ENCODE results near the gene GNAO1.

The GNAO1 gene

DNA sequence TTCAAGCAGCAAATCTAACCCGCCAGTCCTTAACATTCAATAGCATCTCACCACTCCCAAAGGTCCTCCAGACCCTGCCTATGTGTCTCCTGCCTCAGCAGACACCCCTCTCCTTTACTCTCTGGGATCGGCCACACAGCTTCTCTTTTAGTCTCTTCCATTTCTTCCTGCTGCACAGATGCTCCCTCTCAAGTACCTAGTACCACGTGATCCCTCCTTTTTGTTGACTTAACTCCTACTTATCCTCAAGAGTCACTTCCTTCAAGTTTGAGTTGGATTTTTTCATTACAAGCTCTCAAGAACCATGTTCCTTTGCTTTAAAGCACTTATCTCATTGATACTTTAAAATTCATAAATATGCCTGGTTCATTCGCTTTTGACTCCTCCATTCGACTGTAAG is 209.2 kb downstream of the GNAO1 start:
- Histone ChIP-seq H3K27ac (replicated peaks) (no peak overlapping the region), H3K4me3 (replicated peaks; ENCODE audit: insufficient read depth, low read length) (no peak overlapping the region), H3K27me3 (ENCODE audit: insufficient read depth, poor library complexity, severe bottlenecking) (no peaks in the 10 kb centered on the region)
- TF ChIP-seq POLR2AphosphoS5 (IDR thresholded peaks at IDR 0.05; ENCODE audit: low read depth) = no peak
- TF ChIP-seq SPI1 (IDR thresholded peaks at IDR 0.05; ENCODE audit: borderline replicate concordance, low read depth) = no peak
- TF ChIP-seq, protein P1, sequence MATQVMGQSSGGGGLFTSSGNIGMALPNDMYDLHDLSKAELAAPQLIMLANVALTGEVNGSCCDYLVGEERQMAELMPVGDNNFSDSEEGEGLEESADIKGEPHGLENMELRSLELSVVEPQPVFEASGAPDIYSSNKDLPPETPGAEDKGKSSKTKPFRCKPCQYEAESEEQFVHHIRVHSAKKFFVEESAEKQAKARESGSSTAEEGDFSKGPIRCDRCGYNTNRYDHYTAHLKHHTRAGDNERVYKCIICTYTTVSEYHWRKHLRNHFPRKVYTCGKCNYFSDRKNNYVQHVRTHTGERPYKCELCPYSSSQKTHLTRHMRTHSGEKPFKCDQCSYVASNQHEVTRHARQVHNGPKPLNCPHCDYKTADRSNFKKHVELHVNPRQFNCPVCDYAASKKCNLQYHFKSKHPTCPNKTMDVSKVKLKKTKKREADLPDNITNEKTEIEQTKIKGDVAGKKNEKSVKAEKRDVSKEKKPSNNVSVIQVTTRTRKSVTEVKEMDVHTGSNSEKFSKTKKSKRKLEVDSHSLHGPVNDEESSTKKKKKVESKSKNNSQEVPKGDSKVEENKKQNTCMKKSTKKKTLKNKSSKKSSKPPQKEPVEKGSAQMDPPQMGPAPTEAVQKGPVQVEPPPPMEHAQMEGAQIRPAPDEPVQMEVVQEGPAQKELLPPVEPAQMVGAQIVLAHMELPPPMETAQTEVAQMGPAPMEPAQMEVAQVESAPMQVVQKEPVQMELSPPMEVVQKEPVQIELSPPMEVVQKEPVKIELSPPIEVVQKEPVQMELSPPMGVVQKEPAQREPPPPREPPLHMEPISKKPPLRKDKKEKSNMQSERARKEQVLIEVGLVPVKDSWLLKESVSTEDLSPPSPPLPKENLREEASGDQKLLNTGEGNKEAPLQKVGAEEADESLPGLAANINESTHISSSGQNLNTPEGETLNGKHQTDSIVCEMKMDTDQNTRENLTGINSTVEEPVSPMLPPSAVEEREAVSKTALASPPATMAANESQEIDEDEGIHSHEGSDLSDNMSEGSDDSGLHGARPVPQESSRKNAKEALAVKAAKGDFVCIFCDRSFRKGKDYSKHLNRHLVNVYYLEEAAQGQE (IDR thresholded peaks at IDR 0.05; ENCODE audit: insufficient replicate concordance, low read depth) = no peak
- no peak for TF ChIP-seq GABPA (IDR thresholded peaks at IDR 0.05; ENCODE audit: low read depth)
- TF ChIP-seq, protein P2, sequence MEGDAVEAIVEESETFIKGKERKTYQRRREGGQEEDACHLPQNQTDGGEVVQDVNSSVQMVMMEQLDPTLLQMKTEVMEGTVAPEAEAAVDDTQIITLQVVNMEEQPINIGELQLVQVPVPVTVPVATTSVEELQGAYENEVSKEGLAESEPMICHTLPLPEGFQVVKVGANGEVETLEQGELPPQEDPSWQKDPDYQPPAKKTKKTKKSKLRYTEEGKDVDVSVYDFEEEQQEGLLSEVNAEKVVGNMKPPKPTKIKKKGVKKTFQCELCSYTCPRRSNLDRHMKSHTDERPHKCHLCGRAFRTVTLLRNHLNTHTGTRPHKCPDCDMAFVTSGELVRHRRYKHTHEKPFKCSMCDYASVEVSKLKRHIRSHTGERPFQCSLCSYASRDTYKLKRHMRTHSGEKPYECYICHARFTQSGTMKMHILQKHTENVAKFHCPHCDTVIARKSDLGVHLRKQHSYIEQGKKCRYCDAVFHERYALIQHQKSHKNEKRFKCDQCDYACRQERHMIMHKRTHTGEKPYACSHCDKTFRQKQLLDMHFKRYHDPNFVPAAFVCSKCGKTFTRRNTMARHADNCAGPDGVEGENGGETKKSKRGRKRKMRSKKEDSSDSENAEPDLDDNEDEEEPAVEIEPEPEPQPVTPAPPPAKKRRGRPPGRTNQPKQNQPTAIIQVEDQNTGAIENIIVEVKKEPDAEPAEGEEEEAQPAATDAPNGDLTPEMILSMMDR (IDR thresholded peaks at IDR 0.05; ENCODE audit: insufficient read depth, low read length) = no peak
- no peak for DNase-seq (ENCODE audit: low read depth in 1 of 2, low spot score in 1 of 2)

DNA sequence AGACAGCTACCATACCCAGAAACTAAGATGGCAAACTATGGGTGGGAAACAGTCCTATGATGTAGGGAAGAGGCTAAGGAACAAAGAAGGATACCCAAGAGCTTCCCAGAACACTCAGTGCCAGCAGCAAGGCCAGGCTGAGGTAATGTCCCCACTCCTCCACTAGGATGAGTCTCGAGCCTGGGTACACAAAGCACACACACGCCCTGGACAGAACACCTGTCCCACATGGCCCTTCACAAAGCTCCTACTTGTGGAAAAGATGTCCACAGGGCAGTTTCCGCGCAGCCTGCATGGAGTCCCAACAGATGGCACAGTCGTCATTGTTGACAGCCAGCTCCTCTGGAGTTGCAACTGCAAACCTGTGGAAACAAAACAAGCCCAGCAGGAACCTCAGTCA is 210.2 kb downstream of the GNAO1 start:
- DNase-seq (ENCODE audit: low read depth in 1 of 2, low spot score in 1 of 2) = no peak
- no peak overlapping the region for H3K27ac ChIP-seq (replicated peaks)
- H3K4me3 ChIP-seq (replicated peaks; ENCODE audit: insufficient read depth, low read length) = no peak overlapping the region
- TF ChIP-seq, protein P1 (IDR thresholded peaks at IDR 0.05; ENCODE audit: insufficient replicate concordance, low read depth) = no peak
- no peak for TF ChIP-seq SPI1 (IDR thresholded peaks at IDR 0.05; ENCODE audit: borderline replicate concordance, low read depth)
- TF ChIP-seq, protein P2 (IDR thresholded peaks at IDR 0.05; ENCODE audit: insufficient read depth, low read length) = peak; percentile 16
- TF ChIP-seq POLR2AphosphoS5 (IDR thresholded peaks at IDR 0.05; ENCODE audit: low read depth) = no peak
- no peak for TF ChIP-seq GABPA (IDR thresholded peaks at IDR 0.05; ENCODE audit: low read depth)
- no peaks in the 10 kb centered on the region for H3K27me3 ChIP-seq (ENCODE audit: insufficient read depth, poor library complexity, severe bottlenecking)

DNA sequence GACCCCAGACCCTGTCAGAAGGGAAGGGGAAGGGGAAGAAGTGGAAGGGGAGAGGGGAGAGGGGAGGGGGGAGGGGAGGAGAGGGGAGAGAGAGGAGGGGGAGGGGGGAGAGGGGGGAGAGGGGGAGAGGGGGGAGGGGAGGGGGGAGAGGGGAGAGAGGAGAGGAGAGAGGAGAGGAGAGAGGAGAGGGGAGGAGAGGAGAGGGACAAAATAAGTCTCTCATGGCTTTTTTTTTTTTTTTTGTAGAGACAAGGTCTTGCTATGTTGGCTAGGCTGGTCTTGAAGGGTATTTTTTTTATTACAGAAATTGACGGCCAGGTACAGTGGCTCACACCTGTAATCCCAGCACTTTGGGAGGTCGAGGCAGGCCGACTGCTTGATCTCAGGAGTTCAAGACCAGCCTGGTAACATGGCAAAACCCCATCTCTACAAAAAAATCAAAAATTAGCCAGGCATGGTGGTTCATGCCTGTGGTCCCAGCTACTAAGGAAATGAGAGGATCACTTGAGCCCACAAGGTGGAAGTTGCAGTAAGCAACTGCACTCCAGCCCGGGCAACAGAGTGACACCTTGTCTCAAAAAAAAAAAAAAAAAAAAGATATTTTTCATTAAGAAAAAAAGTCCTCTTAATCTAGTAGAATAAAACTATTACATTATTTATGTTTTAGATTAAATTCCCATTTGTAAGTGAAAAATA is 214.8 kb downstream of the GNAO1 start:
- Histone ChIP-seq H3K27ac (replicated peaks) (no peak overlapping the region), H3K27me3 (ENCODE audit: insufficient read depth, poor library complexity, severe bottlenecking) (no peaks in the 10 kb centered on the region), H3K4me3 (replicated peaks; ENCODE audit: insufficient read depth, low read length) (no peak overlapping the region)
- no peak for TF ChIP-seq SPI1 (IDR thresholded peaks at IDR 0.05; ENCODE audit: borderline replicate concordance, low read depth)
- TF ChIP-seq POLR2AphosphoS5 (IDR thresholded peaks at IDR 0.05; ENCODE audit: low read depth) = no peak
- TF ChIP-seq, protein P1 (IDR thresholded peaks at IDR 0.05; ENCODE audit: insufficient replicate concordance, low read depth) = no peak
- TF ChIP-seq GABPA (IDR thresholded peaks at IDR 0.05; ENCODE audit: low read depth) = no peak
- TF ChIP-seq, protein P2 (IDR thresholded peaks at IDR 0.05; ENCODE audit: insufficient read depth, low read length) = no peak
- no peak for DNase-seq (ENCODE audit: low read depth in 1 of 2, low spot score in 1 of 2)
